Activated T-cell treated with anti-CD3 and anti-CD28 coated beads, Interleukin-2, amount 50 U/mL, for 24 hours (primary cell): ENCODE measurements around the gene CACNB3.
"Not testable (repeated sequence)": the region's sequence is repeated elsewhere in the genome, so short reads cannot be mapped to it uniquely, and the experiment has no call there.

Experiments
- DNase-seq: peaks from one replicate; pipeline ENCODE4 v3.0.0-alpha.2; 2020
- H3K27ac Mint-ChIP-seq: 2 replicates; pipeline ENCODE4 v1.8.0; 2020; ENCODE audit warnings: mild to moderate bottlenecking, mixed read lengths
- H3K27me3 Mint-ChIP-seq: 2 replicates; pipeline ENCODE4 v1.8.0; 2020; ENCODE audit warnings: mixed read lengths
- H3K36me3 Mint-ChIP-seq: 2 replicates; pipeline ENCODE4 v1.8.0; 2020; ENCODE audit warnings: low read depth, mixed read lengths
- H3K4me1 Mint-ChIP-seq: 2 replicates; pipeline ENCODE4 v1.8.0; 2020; ENCODE audit warnings: low read depth, mixed read lengths
- H3K4me3 Mint-ChIP-seq: 2 replicates; pipeline ENCODE4 v1.8.0; 2020; ENCODE audit warnings: mild to moderate bottlenecking, moderate library complexity, mixed read lengths
- H3K9me3 Mint-ChIP-seq: 2 replicates; pipeline ENCODE4 v1.8.0; 2020; ENCODE audit warnings: mixed read lengths

Gene CACNB3

GRCh38 chr12:48822711-48823110 is 4.4 kb downstream of the CACNB3 start:
- peaks cover 4% of the 10 kb centered on the region for H3K36me3 Mint-ChIP-seq
- peaks cover 3% of the 10 kb centered on the region for H3K27me3 Mint-ChIP-seq
- peaks cover 12% of the 10 kb centered on the region for H3K4me1 Mint-ChIP-seq

GRCh38 chr12:48823281-48823680 is 5.0 kb downstream of the CACNB3 start:
- no peaks in the 10 kb centered on the region for H3K9me3 Mint-ChIP-seq
- H3K27ac Mint-ChIP-seq: no peak overlapping the region
- H3K27me3 Mint-ChIP-seq: no peaks in the 10 kb centered on the region
- H3K4me3 Mint-ChIP-seq: no peak overlapping the region
- H3K4me1 Mint-ChIP-seq: peaks cover 7% of the 10 kb centered on the region
- peaks cover 8% of the 10 kb centered on the region for H3K36me3 Mint-ChIP-seq
- no peak for DNase-seq

More at GRCh38 chr12:48822711-48823110, 4.4 kb downstream of the CACNB3 start:
- H3K27ac Mint-ChIP-seq: no peak overlapping the region
- no peaks in the 10 kb centered on the region for H3K9me3 Mint-ChIP-seq
- no peak overlapping the region for H3K4me3 Mint-ChIP-seq
- DNase-seq: no peak

- Mint-ChIP-seq H3K4me3 (no peak overlapping the region), H3K36me3 (peaks cover 16% of the 10 kb centered on the region), H3K4me1 (peaks cover 3% of the 10 kb centered on the region), H3K9me3 (no peaks in the 10 kb centered on the region), H3K27me3 (no peaks in the 10 kb centered on the region), H3K27ac (no peak overlapping the region)
- DNase-seq: no peak
Observed at GRCh38 chr12:48824112-48824511, 5.8 kb downstream of the CACNB3 start.

GRCh38 chr12:48824905-48825304 is 6.6 kb downstream of the CACNB3 start:
- Mint-ChIP-seq H3K27ac (no peak overlapping the region), H3K4me3 (no peak overlapping the region), H3K9me3 (no peaks in the 10 kb centered on the region), H3K27me3 (no peaks in the 10 kb centered on the region), H3K36me3 (peaks cover 24% of the 10 kb centered on the region), H3K4me1 (peaks cover 1% of the 10 kb centered on the region)
- no peak for DNase-seq

- H3K9me3 Mint-ChIP-seq: no peaks in the 10 kb centered on the region
- H3K27ac Mint-ChIP-seq: no peak overlapping the region
- H3K36me3 Mint-ChIP-seq: peaks cover 39% of the 10 kb centered on the region
- no peak for DNase-seq
- H3K4me3 Mint-ChIP-seq: no peak overlapping the region
- peaks cover 1% of the 10 kb centered on the region for H3K4me1 Mint-ChIP-seq
- H3K27me3 Mint-ChIP-seq: no peaks in the 10 kb centered on the region
Observed at GRCh38 chr12:48826209-48826855, 8.0 kb downstream of the CACNB3 start.

GRCh38 chr12:48827026-48827425 is 8.7 kb downstream of the CACNB3 start:
- Mint-ChIP-seq H3K27ac (no peak overlapping the region), H3K9me3 (no peaks in the 10 kb centered on the region), H3K27me3 (no peaks in the 10 kb centered on the region), H3K4me3 (no peak overlapping the region), H3K36me3 (peaks cover 44% of the 10 kb centered on the region), H3K4me1 (peaks cover 1% of the 10 kb centered on the region)
- no peak for DNase-seq

GRCh38 chr12:48827513-48828096 is 9.3 kb downstream of the CACNB3 start:
- no peak overlapping the region for H3K27ac Mint-ChIP-seq
- H3K4me3 Mint-ChIP-seq: no peak overlapping the region
- H3K27me3 Mint-ChIP-seq: no peaks in the 10 kb centered on the region
- peaks cover 50% of the 10 kb centered on the region for H3K36me3 Mint-ChIP-seq
- H3K9me3 Mint-ChIP-seq: no peaks in the 10 kb centered on the region
- no peak for DNase-seq
- peaks cover 1% of the 10 kb centered on the region for H3K4me1 Mint-ChIP-seq

- Mint-ChIP-seq H3K9me3 (no peaks in the 10 kb centered on the region), H3K4me3 (no peak overlapping the region), H3K36me3 (peaks cover 57% of the 10 kb centered on the region), H3K27me3 (no peaks in the 10 kb centered on the region), H3K4me1 (peaks cover 1% of the 10 kb centered on the region), H3K27ac (peak overlapping the region; percentile 24)
- DNase-seq: no peak
Observed at GRCh38 chr12:48828293-48828692, 10.0 kb downstream of the CACNB3 start.

GRCh38 chr12:48828841-48829575 is 10.7 kb downstream of the CACNB3 start:
- peaks cover 1% of the 10 kb centered on the region for H3K4me1 Mint-ChIP-seq
- no peaks in the 10 kb centered on the region for H3K9me3 Mint-ChIP-seq
- H3K36me3 Mint-ChIP-seq: peaks cover 64% of the 10 kb centered on the region
- peak overlapping the region; percentile 24 for H3K27ac Mint-ChIP-seq
- no peak overlapping the region for H3K4me3 Mint-ChIP-seq
- H3K27me3 Mint-ChIP-seq: no peaks in the 10 kb centered on the region
- DNase-seq: no peak

- Mint-ChIP-seq H3K4me1 (no peaks in the 10 kb centered on the region), H3K27me3 (no peaks in the 10 kb centered on the region), H3K4me3 (no peak overlapping the region), H3K36me3 (peaks cover 81% of the 10 kb centered on the region), H3K9me3 (no peaks in the 10 kb centered on the region), H3K27ac (peak overlapping the region; percentile 4)
- no peak for DNase-seq
Observed at GRCh38 chr12:48831257-48831656, 13.0 kb downstream of the CACNB3 start.

GRCh38 chr12:48832321-48833060 is 14.2 kb downstream of the CACNB3 start:
- Mint-ChIP-seq H3K27me3 (no peaks in the 10 kb centered on the region), H3K4me1 (no peaks in the 10 kb centered on the region), H3K9me3 (no peaks in the 10 kb centered on the region), H3K36me3 (peaks cover 92% of the 10 kb centered on the region), H3K4me3 (no peak overlapping the region), H3K27ac (peak overlapping the region; percentile 2)
- DNase-seq: no peak

- Mint-ChIP-seq H3K36me3 (peaks cover 82% of the 10 kb centered on the region), H3K27me3 (no peaks in the 10 kb centered on the region), H3K4me3 (no peak overlapping the region), H3K9me3 (no peaks in the 10 kb centered on the region), H3K4me1 (no peaks in the 10 kb centered on the region), H3K27ac (no peak overlapping the region)
- DNase-seq: no peak
Observed at GRCh38 chr12:48838048-48838447, 19.8 kb downstream of the CACNB3 start.

GRCh38 chr12:48842021-48842420 is 23.7 kb downstream of the CACNB3 start:
- not testable (repeated sequence) for H3K27me3 Mint-ChIP-seq, DNase-seq, H3K9me3 Mint-ChIP-seq, H3K4me3 Mint-ChIP-seq, H3K27ac Mint-ChIP-seq, H3K4me1 Mint-ChIP-seq
- H3K36me3 Mint-ChIP-seq: peaks cover 82% of the 10 kb centered on the region

- no peaks in the 10 kb centered on the region for H3K27me3 Mint-ChIP-seq
- peak within 1 kb of the TSS; percentile 97 for H3K4me3 Mint-ChIP-seq
- H3K36me3 Mint-ChIP-seq: peaks cover 44% of the 10 kb centered on the region
- no peaks in the 10 kb centered on the region for H3K9me3 Mint-ChIP-seq
- peak within 1 kb of the TSS; percentile 99 for H3K27ac Mint-ChIP-seq
- peaks cover 39% of the 10 kb centered on the region for H3K4me1 Mint-ChIP-seq
- peak; percentile 90 for DNase-seq
Observed at GRCh38 chr12:48851883-48852733, 33.8 kb downstream of the CACNB3 start, which contains the start of gene DDX23. Gene DDX23 (minus strand): TSS chr12:48852163. CDS start chr12:48845782, 6,381 bp downstream.
